ENCODE measurements around the gene RNLS.

- TF ChIP-seq REST (IDR thresholded peaks at IDR 0.05; ENCODE audit: insufficient read depth in 1 of 2, low read depth in 2 of 2, low read length in 2 of 2) (no peak), TAF1 (IDR thresholded peaks at IDR 0.05; ENCODE audit: borderline replicate concordance, insufficient read depth, low read length) (no peak), POLR2AphosphoS5 (IDR thresholded peaks at IDR 0.05; ENCODE audit: low read depth, low read length) (no peak)
Measured at GRCh38 chr10:88433565-88434186, 149.4 kb downstream of the RNLS start.

Measured in PFSK-1 (cell line).